Neuronal stem cell (in vitro differentiated cells): ENCODE results near the gene GREB1.

Experiments
- DNase-seq: peaks from one replicate; pipeline ENCODE4 v3.0.0-alpha.2; 2013; ENCODE audit warnings: low spot score
- H2AFZ ChIP-seq: one replicate; pipeline ENCODE4 v1.6.1; 2013; ENCODE audit warnings: mild to moderate bottlenecking, low read length, inconsistent platforms
- H2AK5ac ChIP-seq: 2 replicates; pipeline ENCODE4 v1.6.1; 2013; ENCODE audit warnings: low read depth, mild to moderate bottlenecking, inconsistent platforms, low read length, moderate library complexity, mixed read lengths
- H2BK120ac ChIP-seq: 2 replicates; pipeline ENCODE4 v1.6.1; 2013; ENCODE audit warnings: low read depth, mild to moderate bottlenecking, inconsistent platforms, low read length, moderate library complexity, mixed read lengths
- H2BK12ac ChIP-seq: one replicate; pipeline ENCODE4 v1.6.1; 2013; ENCODE audit warnings: low read length, inconsistent platforms
- H2BK15ac ChIP-seq: 2 replicates; pipeline ENCODE4 v1.6.1; 2013; ENCODE audit warnings: mild to moderate bottlenecking, low read length, inconsistent platforms, mixed read lengths
- H2BK5ac ChIP-seq: one replicate; pipeline ENCODE4 v1.6.1; 2013; ENCODE audit warnings: inconsistent platforms, mild to moderate bottlenecking, low read length, moderate library complexity
- H3K14ac ChIP-seq: one replicate; pipeline ENCODE4 v1.6.1; 2013; ENCODE audit warnings: low read length, inconsistent platforms
- H3K18ac ChIP-seq: 2 replicates; pipeline ENCODE4 v1.6.1; 2013; ENCODE audit warnings: low read length, inconsistent platforms
- H3K23ac ChIP-seq: 2 replicates; pipeline ENCODE4 v1.6.1; 2013; ENCODE audit warnings: low read depth, mild to moderate bottlenecking, mixed read lengths, low read length, inconsistent platforms; ENCODE audit not compliant: poor library complexity
- H3K27ac ChIP-seq: replicated peaks from 3 replicates; pipeline ENCODE4 v1.5.1; 2013; ENCODE audit warnings: low read length, inconsistent platforms
- H3K27me3 ChIP-seq, 3 experiments: 2 replicates each; pipeline ENCODE4 v1.6.1; 2013; ENCODE audit warnings: low read length in 3 of 3, mild to moderate bottlenecking in 2 of 3, inconsistent platforms in 1 of 3, low read depth in 1 of 3, mixed read lengths in 1 of 3, moderate library complexity in 1 of 3; ENCODE audit not compliant: control insufficient read depth in 3 of 3, insufficient read depth in 3 of 3
- H3K36me3 ChIP-seq, 2 donors: replicated peaks in 1 of 2; 2 replicates each; pipeline ENCODE4 v1.6.1; 2013; ENCODE audit warnings: low read length in 2 of 2; ENCODE audit not compliant: control insufficient read depth in 2 of 2, insufficient read depth in 2 of 2
- H3K4ac ChIP-seq: 2 replicates; pipeline ENCODE4 v1.6.1; 2013; ENCODE audit warnings: inconsistent platforms, mild to moderate bottlenecking, low read length, moderate library complexity
- H3K4me1 ChIP-seq, 2 donors: 1 replicate in 1 of 2; 2 replicates in 1 of 2; pipeline ENCODE4 v1.6.1; 2013; ENCODE audit warnings: low read length in 2 of 2, low read depth in 1 of 2; ENCODE audit not compliant: control insufficient read depth in 2 of 2, insufficient read depth in 1 of 2
- H3K4me2 ChIP-seq: one replicate; pipeline ENCODE4 v1.6.1; 2013; ENCODE audit warnings: mild to moderate bottlenecking, low read length, inconsistent platforms; ENCODE audit not compliant: insufficient read depth, poor library complexity, severe bottlenecking
- H3K4me3 ChIP-seq, 2 donors: 2 replicates each; pipeline ENCODE4 v1.5.1; 2013; ENCODE audit warnings: low read length in 2 of 2, mild to moderate bottlenecking in 2 of 2, inconsistent platforms in 1 of 2, moderate library complexity in 1 of 2
- H3K79me1 ChIP-seq: one replicate; pipeline ENCODE4 v1.6.1; 2013; ENCODE audit warnings: low read depth, mild to moderate bottlenecking, inconsistent platforms, low read length, moderate library complexity
- H3K9ac ChIP-seq: one replicate; pipeline ENCODE4 v1.6.1; 2013; ENCODE audit warnings: mild to moderate bottlenecking, low read depth, low read length, inconsistent platforms; ENCODE audit not compliant: poor library complexity
- H3K9me3 ChIP-seq, 2 donors: replicated peaks in 1 of 2; 2 replicates each; pipeline versions ENCODE3 to v1.6.1; 2013; ENCODE audit warnings: low read length in 2 of 2, mild to moderate bottlenecking in 2 of 2, inconsistent platforms in 1 of 2, low read depth in 1 of 2, mixed read lengths in 1 of 2, moderate library complexity in 1 of 2; ENCODE audit not compliant: control insufficient read depth in 2 of 2, insufficient read depth in 1 of 2
- H4K8ac ChIP-seq: one replicate; pipeline ENCODE4 v1.6.1; 2013; ENCODE audit warnings: low read depth, mild to moderate bottlenecking, inconsistent platforms, low read length, moderate library complexity
- H4K91ac ChIP-seq: one replicate; pipeline ENCODE4 v1.6.1; 2013; ENCODE audit warnings: low read length, low read depth, mild to moderate bottlenecking, inconsistent platforms; ENCODE audit not compliant: poor library complexity
- WGBS, 2 donors: extraction: QIAGEN DNeasy Blood & Tissue Kit; methylation state at CpG; one replicate each; pipeline ENCODE4 v1.1.7; 2013; ENCODE audit warnings: missing lambda C conversion rate in 2 of 2, mixed read lengths in 1 of 2; ENCODE audit not compliant: insufficient read length in 2 of 2, insufficient replicate concordance in 1 of 2; ENCODE audit errors: extremely low coverage in 2 of 2; 5-methylcytosine and 5-hydroxymethylcytosine counted together

Gene GREB1

GRCh38 chr2:11509657-11510360 is 24.0 kb upstream of the GREB1 start:
- H3K4ac ChIP-seq: no peak overlapping the region
- H2BK120ac ChIP-seq: no peak overlapping the region
- peaks cover 0 to 4% of the 10 kb centered on the region in 2 donors for H3K9me3 ChIP-seq
- H3K27me3 ChIP-seq: no peaks in the 10 kb centered on the region
- H2BK5ac ChIP-seq: no peak overlapping the region
- DNase-seq: no peak
- H2AK5ac ChIP-seq: no peak overlapping the region
- H3K18ac ChIP-seq: no peak overlapping the region
- H3K4me2 ChIP-seq: no peak overlapping the region
- H3K9ac ChIP-seq: no peak overlapping the region
- H2BK12ac ChIP-seq: no peak overlapping the region
- H2BK15ac ChIP-seq: no peak overlapping the region
- H3K79me1 ChIP-seq: peaks cover 4% of the 10 kb centered on the region
- WGBS, 2 donors: no CpG with 5 or more reads among the region's 3 CpGs
- H3K4me3 ChIP-seq: no peak overlapping the region
- no peak overlapping the region for H3K14ac ChIP-seq
- peaks cover 0 to 82% of the 10 kb centered on the region in 2 donors for H3K36me3 ChIP-seq
- no peak overlapping the region for H4K8ac ChIP-seq
- H4K91ac ChIP-seq: no peak overlapping the region
- peaks cover 15 to 21% of the 10 kb centered on the region in 2 donors for H3K4me1 ChIP-seq
- no peak overlapping the region for H3K23ac ChIP-seq
- H2AFZ ChIP-seq: no peak overlapping the region
- no peak overlapping the region for H3K27ac ChIP-seq

- peaks cover 0 to 4% of the 10 kb centered on the region in 2 donors for H3K9me3 ChIP-seq
- DNase-seq: no peak
- H3K4me1 ChIP-seq: peaks cover 35 to 39% of the 10 kb centered on the region in 2 donors
These were observed 21.4 kb upstream of the GREB1 start for GRCh38 chr2:11512431-11512830.

GRCh38 chr2:11513319-11513718 is 20.5 kb upstream of the GREB1 start:
- H3K27ac ChIP-seq: no peak overlapping the region
- H3K18ac ChIP-seq: no peak overlapping the region
- no peak overlapping the region for H3K9ac ChIP-seq
- peaks cover 0 to 77% of the 10 kb centered on the region in 2 donors for H3K36me3 ChIP-seq
- H2AFZ ChIP-seq: no peak overlapping the region
- H3K9me3 ChIP-seq: peaks cover 0 to 7% of the 10 kb centered on the region in 2 donors
- H3K4me1 ChIP-seq: peaks cover 35 to 39% of the 10 kb centered on the region in 2 donors
- H3K4me3 ChIP-seq: no peak overlapping the region
- H3K23ac ChIP-seq: no peak overlapping the region
- no peak overlapping the region for H2BK15ac ChIP-seq
- DNase-seq: no peak
- no peaks in the 10 kb centered on the region for H3K27me3 ChIP-seq
- no peak overlapping the region for H3K14ac ChIP-seq
- H3K79me1 ChIP-seq: peaks cover 3% of the 10 kb centered on the region
- no peak overlapping the region for H4K91ac ChIP-seq
- H2BK120ac ChIP-seq: no peak overlapping the region
- WGBS, 2 donors: no CpG with 5 or more reads among the region's 5 CpGs
- H3K4me2 ChIP-seq: no peak overlapping the region
- no peak overlapping the region for H2BK5ac ChIP-seq
- no peak overlapping the region for H3K4ac ChIP-seq
- H2AK5ac ChIP-seq: no peak overlapping the region
- no peak overlapping the region for H4K8ac ChIP-seq
- H2BK12ac ChIP-seq: no peak overlapping the region

More at GRCh38 chr2:11512431-11512830, 21.4 kb upstream of the GREB1 start:
- Histone ChIP-seq H3K18ac (no peak overlapping the region), H3K4me2 (no peak overlapping the region), H3K27me3 (no peaks in the 10 kb centered on the region), H3K14ac (no peak overlapping the region), H3K27ac (peak overlapping the region; percentile 16), H3K23ac (no peak overlapping the region), H3K4ac (no peak overlapping the region), H3K9ac (no peak overlapping the region), H2BK12ac (no peak overlapping the region), H3K4me3 (no peak overlapping the region), H4K91ac (no peak overlapping the region), H2BK5ac (no peak overlapping the region), H2AFZ (no peak overlapping the region), H2BK15ac (no peak overlapping the region), H4K8ac (no peak overlapping the region), H3K36me3 (peaks cover 0 to 78% of the 10 kb centered on the region in 2 donors), H2AK5ac (no peak overlapping the region), H3K79me1 (peaks cover 3% of the 10 kb centered on the region), H2BK120ac (no peak overlapping the region)
- no CpG with 5 or more reads among the region's 5 CpGs for WGBS, 2 donors

GRCh38 chr2:11514081-11514730 is 19.6 kb upstream of the GREB1 start:
- WGBS, 2 donors: no CpG with 5 or more reads among the region's 3 CpGs
- Histone ChIP-seq H3K4me1 (peaks cover 35 to 39% of the 10 kb centered on the region in 2 donors), H3K14ac (no peak overlapping the region), H3K9ac (no peak overlapping the region), H2BK5ac (no peak overlapping the region), H3K18ac (no peak overlapping the region), H2AK5ac (no peak overlapping the region), H2BK15ac (no peak overlapping the region), H2AFZ (no peak overlapping the region), H3K4me2 (no peak overlapping the region), H2BK12ac (no peak overlapping the region), H3K27ac (peak overlapping the region; percentile 87), H4K8ac (no peak overlapping the region), H2BK120ac (no peak overlapping the region), H3K23ac (no peak overlapping the region), H3K4ac (no peak overlapping the region), H3K4me3 (no peak overlapping the region), H3K36me3 (peaks cover 0 to 77% of the 10 kb centered on the region in 2 donors), H3K9me3 (peaks cover 0 to 9% of the 10 kb centered on the region in 2 donors), H4K91ac (no peak overlapping the region), H3K27me3 (no peaks in the 10 kb centered on the region), H3K79me1 (peaks cover 3% of the 10 kb centered on the region)
- no peak for DNase-seq
